Cortex of kidney (tissue), 1 donor: ENCODE measurements around the gene CNST.
"Not testable (repeated sequence)": the region's sequence is repeated elsewhere in the genome, so short reads cannot be mapped to it uniquely, and the experiment has no call there.

Experiments used
- DNase-seq: peaks from one replicate; lab custom pipeline; 2025; lab: John Stamatoyannopoulos, UW

CNST gene

GRCh38 chr1:246554201-246554600, 12.1 kb upstream of the CNST start:
- DNase-seq, result no peak

DNA sequence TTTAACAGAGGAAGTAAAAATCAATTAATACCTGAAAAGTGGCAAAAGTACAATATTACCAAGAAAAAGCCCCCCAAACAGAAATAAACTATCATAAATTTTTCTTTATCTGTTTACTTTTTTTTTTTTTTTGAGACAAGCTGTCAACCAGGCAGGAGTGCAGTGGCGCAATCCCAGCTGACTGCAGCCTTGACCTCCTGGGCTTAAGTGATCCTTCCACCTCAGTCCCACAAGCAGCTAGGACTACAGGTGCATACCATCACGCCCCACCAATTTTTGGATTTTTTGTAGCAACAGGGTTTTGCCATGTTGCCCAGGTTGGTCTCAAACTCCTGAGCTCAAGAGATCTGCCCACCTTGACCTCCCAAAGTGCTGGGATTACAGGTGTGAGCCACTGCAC, 8.2 kb upstream of the CNST start:
- DNase-seq, result no peak

- DNase-seq, result no peak
Measured at GRCh38 chr1:246559310-246559709, 6.9 kb upstream of the CNST start.

GRCh38 chr1:246560833-246561232, 5.4 kb upstream of the CNST start:
- DNase-seq, result not testable (repeated sequence)

- DNase-seq, result no peak
Measured at GRCh38 chr1:246564839-246565750, 1.2 kb upstream of the CNST start.

GRCh38 chr1:246565751-246566127, 517 bp upstream of the CNST start:
- DNase-seq, result no peak

DNA sequence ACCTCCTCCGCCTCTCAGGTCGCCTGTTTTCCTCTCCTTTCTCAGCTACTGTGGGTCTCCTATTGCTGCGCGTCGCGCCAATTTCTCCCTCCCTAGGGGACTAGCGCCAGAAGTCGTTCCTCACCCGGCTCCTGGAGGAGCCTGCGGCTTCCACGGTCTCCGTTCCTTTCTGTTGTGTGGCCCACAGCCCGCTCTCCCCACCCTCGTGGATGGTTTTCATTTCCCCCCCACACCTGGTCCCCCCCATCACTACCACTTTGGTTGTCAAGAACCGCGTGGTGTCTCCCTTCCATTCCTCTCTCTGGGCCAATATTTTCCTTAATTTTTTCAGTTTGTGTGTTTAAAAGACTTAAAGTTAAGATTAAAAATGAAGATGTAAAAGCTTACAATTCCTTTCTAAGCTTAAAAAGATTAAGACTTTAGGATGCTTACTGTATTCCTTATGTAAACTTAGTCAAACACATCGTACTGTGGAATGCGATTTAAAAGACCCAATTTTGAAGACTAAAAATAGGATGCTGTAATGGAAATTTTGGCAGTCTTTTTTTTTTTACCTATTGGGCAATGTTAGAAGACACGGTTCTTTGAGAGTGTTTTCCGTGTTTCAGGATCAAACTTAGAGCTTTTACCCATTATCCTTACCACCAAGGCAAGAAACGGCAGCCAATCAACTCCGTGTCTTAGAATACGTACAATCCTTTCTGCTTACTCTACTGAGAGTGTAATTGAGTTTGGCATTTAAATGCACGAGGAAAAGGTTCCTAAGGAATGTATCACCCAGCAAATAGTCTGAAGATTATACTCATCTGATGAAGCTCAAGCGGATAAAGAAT, 773 bp downstream of the CNST start:
- no peak for DNase-seq

DNA sequence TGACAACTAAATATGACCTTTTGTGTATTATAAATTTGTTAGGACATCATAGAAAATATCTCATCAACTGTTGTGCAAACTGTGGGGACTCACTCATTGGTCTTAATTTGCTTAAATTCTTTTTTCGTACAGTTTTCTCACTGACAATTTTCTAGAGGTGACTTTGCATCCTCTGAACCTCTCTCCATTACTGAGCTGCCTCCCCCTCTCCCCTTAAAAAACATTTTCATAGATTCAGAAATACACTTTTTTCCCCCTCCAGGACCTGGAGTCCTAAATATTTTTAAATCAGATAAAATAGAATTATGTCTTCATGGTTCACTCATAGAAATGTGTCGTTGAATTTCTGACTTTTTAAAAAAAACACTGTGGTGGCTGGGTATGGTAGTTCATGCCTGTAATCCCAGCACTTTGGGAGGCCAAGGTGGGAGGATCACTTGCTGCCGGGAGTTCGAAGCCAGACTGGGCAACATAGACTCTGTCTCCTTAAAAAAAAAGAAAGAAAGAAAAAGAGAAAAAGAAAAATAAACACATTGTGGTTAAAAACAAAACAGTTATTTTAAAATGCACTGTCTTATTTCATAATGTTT, 1.5 kb downstream of the CNST start:
- DNase-seq, result no peak

DNA sequence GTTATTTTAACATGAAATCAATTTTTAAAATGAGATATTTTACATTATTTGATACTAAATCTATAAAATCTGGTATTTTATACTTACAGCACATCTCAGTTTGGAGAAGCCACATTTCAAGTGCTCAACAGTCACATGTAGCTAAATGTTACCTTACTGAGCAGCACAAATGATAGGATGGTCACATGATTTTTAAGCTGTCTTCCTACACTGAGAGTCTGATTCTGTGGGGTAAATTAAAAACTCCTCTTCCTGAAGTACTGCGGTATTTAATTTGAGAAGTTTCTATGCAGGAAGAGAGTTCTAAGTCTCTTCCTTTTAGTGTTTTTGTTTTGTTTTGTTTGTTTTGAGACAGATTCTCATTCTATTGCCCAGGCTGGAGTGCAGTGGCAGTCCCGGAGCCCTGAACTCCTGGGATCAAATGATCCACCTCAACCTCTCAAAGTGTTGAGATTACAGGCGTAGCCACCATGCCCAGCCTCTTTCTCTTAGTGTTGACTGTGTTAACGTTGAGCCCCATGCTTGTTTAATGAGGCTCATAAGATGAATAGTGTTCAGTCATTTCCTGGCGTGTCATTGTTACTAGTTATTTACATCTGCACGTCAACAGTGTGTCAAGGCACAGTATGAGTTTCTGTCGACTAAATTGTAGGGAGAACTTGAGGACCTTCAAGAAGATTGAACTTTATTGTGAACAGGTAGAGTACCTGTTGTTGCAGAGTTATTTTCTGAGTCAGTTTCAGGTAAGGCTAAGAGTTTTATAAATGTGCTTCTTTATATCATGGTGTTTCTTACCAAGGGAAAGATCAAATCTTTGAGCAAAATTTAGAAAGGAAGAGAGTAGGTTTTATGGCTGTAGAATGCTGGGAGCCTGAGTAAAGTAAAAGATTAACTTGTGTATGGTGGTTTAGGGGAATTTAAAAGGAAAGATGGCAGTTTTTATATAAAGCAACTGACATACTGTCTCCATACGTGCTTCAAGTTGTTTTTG, 3.3 kb downstream of the CNST start:
- no peak for DNase-seq

DNA sequence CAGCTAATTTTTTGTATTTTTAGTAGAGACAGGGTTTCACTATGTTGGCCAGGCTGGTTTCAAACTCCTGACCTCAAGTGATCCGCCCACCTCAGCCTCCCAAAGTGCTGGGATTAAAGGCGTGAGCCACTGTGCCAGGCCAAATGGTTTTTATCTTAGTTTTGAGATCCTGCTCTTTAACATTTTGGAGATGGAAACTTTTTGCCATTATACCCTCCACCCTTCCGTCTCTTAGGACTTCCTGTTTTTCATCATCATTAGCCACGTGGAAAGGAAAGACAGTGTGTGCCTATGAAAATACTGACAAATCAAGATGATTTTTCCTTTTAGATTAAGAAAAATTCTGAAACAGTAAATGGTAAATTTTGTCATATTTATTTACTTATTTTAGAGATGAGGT, 5.1 kb downstream of the CNST start:
- DNase-seq, result not testable (repeated sequence)

GRCh38 chr1:246571953-246572352, 5.7 kb downstream of the CNST start:
- DNase-seq, result no peak

DNA sequence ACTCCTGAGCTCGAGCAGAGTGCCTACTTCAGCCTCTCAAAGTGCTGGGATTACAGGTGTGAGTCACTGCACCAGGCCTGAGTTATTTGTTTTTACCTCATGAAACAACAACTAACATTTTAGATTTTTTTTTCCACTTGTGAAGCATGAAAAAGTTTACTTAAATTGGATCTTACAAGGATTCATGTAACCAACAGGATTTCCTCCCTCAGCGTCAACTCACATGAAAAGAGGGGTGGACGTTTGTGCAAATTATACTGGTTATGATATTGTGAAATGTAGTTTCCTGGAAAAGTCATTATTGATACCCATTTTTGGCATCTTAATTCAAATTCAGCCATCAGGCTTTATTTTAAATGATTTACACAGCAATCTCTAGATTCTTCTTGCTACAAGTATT, 6.5 kb downstream of the CNST start:
- DNase-seq, result no peak

GRCh38 chr1:246573491-246573890, 7.2 kb downstream of the CNST start:
- DNase-seq, result no peak

DNA sequence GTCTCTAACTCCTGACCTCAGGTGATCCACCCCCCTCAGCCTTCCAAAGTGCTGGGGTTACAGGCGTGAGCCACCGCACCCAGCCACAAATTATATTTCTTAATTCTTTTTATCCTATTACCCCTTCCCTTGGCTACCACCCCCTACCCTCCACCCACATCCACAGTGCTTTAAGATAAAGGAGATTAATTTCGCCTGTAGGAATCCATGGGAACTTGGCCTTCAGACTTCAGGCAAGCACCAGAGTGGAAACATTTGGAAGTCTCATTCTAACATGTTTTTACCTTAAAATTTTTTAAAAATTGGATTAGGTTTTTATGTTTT, 10.4 kb downstream of the CNST start:
- no peak for DNase-seq

- DNase-seq, result no peak
Measured at GRCh38 chr1:246577082-246577719, 10.9 kb downstream of the CNST start.

DNA sequence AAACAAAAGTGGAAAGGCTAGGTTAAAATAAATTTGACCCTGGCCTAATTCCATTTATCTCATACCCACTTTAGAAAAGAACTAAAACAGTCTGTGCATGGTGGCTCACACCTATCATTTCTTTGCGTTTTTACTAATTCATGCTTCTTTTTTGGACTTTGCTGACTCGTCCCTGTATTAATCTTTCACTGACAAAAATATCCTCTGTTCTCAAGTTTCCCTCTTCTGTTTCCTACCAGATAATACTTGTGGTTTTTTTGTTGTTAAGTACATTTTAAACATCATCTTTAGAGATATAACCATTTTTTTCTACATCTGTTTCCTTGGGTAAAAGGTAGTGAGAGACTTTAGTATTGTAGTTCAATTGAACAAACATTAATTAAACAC, 11.5 kb downstream of the CNST start:
- no peak for DNase-seq

DNA sequence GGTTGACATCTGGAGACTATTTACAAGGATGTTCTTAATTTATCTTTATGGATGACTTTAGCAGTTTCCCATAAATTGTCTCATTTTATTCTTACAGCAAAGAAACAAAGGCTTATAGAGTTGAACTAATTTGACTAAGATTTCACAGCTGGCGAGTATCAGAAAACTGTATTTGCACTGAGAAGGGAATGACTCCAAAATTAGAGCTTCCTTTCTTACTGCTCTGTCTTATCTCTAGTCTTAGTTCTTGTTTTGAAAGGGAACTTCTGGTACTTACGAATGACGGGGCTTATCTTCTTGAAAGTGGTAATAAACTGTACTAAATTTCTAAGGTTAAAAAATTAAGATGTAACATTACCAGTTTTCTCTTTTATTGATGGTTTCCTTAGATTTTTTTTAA, 13.6 kb downstream of the CNST start:
- no peak for DNase-seq

- DNase-seq, result no peak
Measured at GRCh38 chr1:246580497-246581370, 14.5 kb downstream of the CNST start.

GRCh38 chr1:246582301-246583055, 16.2 kb downstream of the CNST start:
- DNase-seq, result no peak
